Measurements from ENCODE around the gene ZNF775.

The ZNF775 gene

GRCh38 chr7:150363370-150363769 lies 15.8 kb upstream of the ZNF775 start:
- no peak overlapping the region for H3K27ac ChIP-seq
- no peak for TF ChIP-seq CTCF (conservative IDR thresholded peaks at IDR 0.05)

- H3K27ac ChIP-seq, result no peak overlapping the region
- no peak for TF ChIP-seq CTCF (conservative IDR thresholded peaks at IDR 0.05)
Measured at GRCh38 chr7:150363872-150364271, 15.3 kb upstream of the ZNF775 start.

GRCh38 chr7:150365194-150365593 lies 13.9 kb upstream of the ZNF775 start:
- H3K27ac ChIP-seq, result no peak overlapping the region
- TF ChIP-seq CTCF (conservative IDR thresholded peaks at IDR 0.05), result no peak

GRCh38 chr7:150365673-150366398 lies 13.3 kb upstream of the ZNF775 start:
- TF ChIP-seq CTCF (conservative IDR thresholded peaks at IDR 0.05), result no peak
- H3K27ac ChIP-seq, result no peak overlapping the region

GRCh38 chr7:150367677-150368095 lies 11.4 kb upstream of the ZNF775 start:
- TF ChIP-seq CTCF (conservative IDR thresholded peaks at IDR 0.05), result no peak
- H3K27ac ChIP-seq, result peak overlapping the region; percentile 100

GRCh38 chr7:150368096-150368883 lies 10.8 kb upstream of the ZNF775 start, which contains the start of gene REPIN1:
Gene REPIN1, plus strand, starts transcription at chr7:150368822. Its CDS starts 890 bp downstream, at chr7:150369712.
- no peak for TF ChIP-seq CTCF (conservative IDR thresholded peaks at IDR 0.05)
- peak within 1 kb of the TSS; percentile 100 for H3K27ac ChIP-seq

GRCh38 chr7:150368884-150369747 lies 10.0 kb upstream of the ZNF775 start:
- TF ChIP-seq CTCF (conservative IDR thresholded peaks at IDR 0.05), result no peak
- H3K27ac ChIP-seq, result peak overlapping the region; percentile 100

Measured in VCaP (cell line).